ENCODE measurements around the gene MAP3K2.

The MAP3K2 gene, protein sequence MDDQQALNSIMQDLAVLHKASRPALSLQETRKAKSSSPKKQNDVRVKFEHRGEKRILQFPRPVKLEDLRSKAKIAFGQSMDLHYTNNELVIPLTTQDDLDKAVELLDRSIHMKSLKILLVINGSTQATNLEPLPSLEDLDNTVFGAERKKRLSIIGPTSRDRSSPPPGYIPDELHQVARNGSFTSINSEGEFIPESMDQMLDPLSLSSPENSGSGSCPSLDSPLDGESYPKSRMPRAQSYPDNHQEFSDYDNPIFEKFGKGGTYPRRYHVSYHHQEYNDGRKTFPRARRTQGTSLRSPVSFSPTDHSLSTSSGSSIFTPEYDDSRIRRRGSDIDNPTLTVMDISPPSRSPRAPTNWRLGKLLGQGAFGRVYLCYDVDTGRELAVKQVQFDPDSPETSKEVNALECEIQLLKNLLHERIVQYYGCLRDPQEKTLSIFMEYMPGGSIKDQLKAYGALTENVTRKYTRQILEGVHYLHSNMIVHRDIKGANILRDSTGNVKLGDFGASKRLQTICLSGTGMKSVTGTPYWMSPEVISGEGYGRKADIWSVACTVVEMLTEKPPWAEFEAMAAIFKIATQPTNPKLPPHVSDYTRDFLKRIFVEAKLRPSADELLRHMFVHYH

DNA sequence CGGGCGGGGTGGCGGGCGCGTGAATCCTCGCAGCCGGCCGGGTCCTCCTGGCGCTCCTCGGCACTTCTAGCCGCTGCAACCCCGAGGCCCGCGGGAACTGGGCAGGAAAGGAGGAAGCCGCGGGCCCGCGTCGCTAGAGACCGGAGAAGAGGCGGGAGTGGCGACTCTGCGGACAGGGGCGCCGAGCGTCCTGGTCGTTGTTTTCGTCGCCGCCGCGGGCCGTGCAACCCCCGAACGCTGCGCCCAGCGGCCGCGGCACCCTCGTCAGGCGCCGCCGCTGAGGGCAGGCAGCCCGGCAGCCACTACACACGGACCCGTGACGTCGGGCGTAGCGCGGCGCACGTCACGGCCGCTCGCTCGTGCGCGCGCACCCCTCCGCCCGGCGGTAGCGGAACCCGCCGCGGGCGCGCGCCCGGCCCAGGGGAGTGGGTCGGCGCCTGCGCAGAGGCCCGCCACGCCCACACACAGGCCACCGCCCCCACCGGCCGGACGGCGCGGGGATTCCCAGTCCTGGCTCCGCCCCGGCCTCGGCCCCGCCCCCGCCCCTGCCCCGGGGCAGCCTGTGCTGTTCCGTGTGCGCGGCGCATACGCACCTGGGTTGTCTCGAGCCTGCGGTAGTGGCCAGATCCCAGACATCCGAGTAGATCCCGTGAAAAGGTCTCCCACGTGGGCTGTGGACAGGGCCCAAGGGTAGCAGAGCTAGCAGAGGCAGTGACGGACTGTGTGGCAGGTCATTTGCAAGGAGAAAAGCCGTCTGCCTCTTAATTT, at the start of gene MAP3K2:
Gene MAP3K2, minus strand, starts transcription at position 321 of the 768 bp plus-strand sequence. CDS start 44,846 bp downstream, outside the sequence.
- FAIRE-seq = peak; percentile 86

DNA sequence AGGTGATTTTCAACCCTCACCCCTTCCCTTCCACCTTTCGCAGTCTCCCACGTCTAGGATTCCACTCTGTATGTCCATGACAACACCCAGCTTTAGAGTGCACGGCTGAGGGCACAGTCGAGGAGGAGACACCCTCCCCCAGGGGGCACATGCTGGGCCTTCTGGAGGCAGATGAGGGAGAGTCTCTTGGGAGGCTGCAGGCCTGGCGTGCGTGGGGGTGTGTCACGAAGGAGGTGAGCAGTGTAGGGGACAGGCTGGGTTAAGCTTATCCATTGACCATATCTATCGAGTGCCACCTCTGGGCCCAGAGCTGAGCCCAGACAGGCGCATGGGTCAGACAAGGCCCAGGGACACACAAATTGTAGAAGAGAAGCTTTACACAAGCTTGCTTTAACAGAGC, 49.3 kb upstream of the MAP3K2 start:
- no peak for FAIRE-seq
- DNase-seq (ENCODE audit: extremely low spot score, insufficient read length, low read depth) = no peak

More for the DNA sequence above, at the start of gene MAP3K2:
- DNase-seq (ENCODE audit: extremely low spot score, insufficient read length, low read depth) = peak; percentile 92

DNA sequence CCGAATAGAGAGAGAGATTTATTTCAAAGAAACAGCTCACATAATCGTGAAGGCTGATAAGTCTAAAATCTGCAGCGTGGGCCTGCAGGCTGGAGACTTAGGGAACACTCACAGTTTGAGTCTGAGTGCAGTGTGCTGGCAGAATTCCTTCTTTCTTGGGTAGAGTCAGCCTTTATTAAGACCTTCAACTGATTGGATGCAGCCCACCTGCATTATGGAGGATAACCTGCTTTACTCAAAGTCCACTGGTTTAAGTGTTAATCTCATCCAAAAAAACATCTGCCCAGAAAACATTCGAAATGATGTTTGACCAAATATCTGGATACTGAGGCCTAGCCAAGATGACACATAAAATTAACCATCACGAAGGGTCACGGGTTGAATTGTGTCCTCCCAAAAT, 46.7 kb upstream of the MAP3K2 start:
- DNase-seq (ENCODE audit: extremely low spot score, insufficient read length, low read depth) (no peak), FAIRE-seq (no peak)

DNA sequence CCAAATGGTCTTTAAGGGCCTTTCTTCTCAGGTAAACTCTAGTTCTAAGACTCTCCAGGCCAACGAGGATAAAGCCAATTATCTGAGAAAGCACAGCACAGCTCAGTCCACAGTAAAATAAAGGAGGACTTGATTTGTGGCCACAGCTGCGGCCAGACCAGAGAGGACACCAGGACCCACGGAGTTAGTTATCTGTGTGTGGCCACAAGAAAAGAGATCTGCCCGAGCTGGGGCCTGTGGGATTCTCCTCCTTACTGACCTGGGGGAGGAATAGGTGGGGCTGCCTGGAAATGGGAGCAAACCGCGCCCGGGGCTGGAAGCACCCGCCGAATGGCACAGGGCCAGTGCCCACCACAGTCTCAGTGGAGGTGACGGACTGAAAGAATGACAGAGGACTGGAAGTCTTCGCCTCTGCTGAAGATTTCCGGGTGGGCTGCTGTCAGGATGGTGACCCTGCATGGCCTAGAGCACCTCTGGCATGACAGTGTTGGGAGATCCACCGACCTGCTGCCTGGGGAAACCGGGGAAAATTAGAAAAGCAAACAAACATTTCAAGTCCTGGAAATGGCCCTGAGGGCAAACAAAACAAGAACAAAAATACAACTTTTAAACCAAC, 43.7 kb upstream of the MAP3K2 start:
- DNase-seq (ENCODE audit: extremely low spot score, insufficient read length, low read depth) = no peak
- no peak for FAIRE-seq

DNA sequence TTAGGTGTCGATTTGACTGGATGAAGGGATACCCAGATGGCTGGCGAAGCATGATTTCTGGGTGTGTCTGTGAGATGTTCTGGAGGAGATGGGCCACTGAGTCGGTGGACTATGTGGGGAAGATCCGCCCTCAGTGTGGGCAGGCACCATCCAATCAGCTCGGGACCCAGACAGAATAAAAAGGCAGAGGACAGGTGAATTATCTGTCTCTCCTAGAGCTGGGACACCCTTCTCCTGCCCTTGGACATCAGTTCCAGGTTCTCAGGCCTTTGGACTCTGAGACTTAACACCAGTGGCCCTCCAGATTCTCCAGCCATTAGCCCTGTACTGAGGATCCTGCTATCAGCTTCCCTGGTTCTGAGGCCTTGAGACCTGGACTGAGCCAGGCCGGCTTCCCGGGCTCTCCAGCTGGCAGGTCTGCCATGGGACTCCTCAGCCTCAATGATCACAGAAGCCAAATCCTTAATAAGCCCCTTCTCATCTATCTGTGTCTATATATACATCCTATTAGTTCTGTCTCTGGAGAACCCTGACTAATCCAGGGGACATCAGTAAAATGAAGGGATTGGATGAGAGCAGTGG, 42.2 kb upstream of the MAP3K2 start:
- DNase-seq (ENCODE audit: extremely low spot score, insufficient read length, low read depth) (no peak), FAIRE-seq (no peak)

DNA sequence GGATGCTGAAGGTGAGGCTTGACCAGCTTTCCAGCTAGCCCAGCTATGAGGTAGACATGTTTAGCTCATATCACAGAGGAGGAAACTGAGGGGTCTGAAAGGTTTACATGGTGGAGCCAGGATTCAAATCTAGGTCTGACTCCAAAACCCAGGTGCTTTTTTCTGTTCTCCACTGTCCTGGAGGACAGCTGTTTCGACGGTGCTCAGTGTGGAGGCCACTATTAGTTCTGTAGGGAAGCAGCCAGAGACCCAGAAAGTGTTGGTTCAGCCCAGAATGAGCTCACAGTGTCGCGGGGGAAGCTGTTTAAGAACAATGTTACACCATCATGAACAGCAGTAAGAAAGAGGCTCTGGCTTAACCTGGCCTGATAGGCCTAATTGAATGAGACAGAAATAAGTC, 41.5 kb upstream of the MAP3K2 start:
- no peak for FAIRE-seq
- DNase-seq (ENCODE audit: extremely low spot score, insufficient read length, low read depth) = no peak

DNA sequence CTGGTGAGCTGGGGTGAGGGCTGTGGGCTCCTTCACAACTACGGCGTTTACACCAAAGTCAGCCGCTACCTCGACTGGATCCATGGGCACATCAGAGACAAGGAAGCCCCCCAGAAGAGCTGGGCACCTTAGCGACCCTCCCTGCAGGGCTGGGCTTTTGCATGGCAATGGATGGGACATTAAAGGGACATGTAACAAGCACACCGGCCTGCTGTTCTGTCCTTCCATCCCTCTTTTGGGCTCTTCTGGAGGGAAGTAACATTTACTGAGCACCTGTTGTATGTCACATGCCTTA, 41.0 kb upstream of the MAP3K2 start:
- DNase-seq (ENCODE audit: extremely low spot score, insufficient read length, low read depth) = no peak
- no peak for FAIRE-seq

DNA sequence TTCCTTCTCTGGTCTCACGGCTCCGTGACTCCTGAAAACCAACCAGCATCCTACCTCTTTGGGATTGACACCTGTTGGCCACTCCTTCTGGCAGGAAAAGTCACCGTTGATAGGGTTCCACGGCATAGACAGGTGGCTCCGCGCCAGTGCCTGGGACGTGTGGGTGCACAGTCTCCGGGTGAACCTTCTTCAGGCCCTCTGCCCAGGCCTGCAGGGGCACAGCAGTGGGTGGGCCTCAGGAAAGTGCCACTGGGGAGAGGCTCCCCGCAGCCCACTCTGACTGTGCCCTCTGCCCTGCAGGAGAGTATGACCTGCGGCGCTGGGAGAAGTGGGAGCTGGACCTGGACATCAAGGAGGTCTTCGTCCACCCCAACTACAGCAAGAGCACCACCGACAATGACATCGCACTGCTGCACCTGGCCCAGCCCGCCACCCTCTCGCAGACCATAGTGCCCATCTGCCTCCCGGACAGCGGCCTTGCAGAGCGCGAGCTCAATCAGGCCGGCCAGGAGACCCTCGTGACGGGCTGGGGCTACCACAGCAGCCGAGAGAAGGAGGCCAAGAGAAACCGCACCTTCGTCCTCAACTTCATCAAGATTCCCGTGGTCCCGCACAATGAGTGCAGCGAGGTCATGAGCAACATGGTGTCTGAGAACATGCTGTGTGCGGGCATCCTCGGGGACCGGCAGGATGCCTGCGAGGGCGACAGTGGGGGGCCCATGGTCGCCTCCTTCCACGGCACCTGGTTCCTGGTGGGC, 40.5 kb upstream of the MAP3K2 start:
- DNase-seq (ENCODE audit: extremely low spot score, insufficient read length, low read depth) (no peak), FAIRE-seq (no peak)

DNA sequence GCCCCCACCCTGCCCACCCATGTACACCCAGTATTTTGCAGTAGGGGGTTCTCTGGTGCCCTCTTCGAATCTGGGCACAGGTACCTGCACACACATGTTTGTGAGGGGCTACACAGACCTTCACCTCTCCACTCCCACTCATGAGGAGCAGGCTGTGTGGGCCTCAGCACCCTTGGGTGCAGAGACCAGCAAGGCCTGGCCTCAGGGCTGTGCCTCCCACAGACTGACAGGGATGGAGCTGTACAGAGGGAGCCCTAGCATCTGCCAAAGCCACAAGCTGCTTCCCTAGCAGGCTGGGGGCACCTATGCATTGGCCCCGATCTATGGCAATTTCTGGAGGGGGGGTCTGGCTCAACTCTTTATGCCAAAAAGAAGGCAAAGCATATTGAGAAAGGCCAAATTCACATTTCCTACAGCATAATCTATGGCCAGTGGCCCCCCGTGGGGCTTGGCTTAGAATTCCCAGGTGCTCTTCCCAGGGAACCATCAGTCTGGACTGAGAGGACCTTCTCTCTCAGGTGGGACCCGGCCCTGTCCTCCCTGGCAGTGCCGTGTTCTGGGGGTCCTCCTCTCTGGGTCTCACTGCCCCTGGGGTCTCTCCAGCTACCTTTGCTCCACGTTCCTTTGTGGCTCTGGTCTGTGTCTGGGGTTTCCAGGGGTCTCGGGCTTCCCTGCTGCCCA, 39.7 kb upstream of the MAP3K2 start:
- no peak for FAIRE-seq
- no peak for DNase-seq (ENCODE audit: extremely low spot score, insufficient read length, low read depth)

DNA sequence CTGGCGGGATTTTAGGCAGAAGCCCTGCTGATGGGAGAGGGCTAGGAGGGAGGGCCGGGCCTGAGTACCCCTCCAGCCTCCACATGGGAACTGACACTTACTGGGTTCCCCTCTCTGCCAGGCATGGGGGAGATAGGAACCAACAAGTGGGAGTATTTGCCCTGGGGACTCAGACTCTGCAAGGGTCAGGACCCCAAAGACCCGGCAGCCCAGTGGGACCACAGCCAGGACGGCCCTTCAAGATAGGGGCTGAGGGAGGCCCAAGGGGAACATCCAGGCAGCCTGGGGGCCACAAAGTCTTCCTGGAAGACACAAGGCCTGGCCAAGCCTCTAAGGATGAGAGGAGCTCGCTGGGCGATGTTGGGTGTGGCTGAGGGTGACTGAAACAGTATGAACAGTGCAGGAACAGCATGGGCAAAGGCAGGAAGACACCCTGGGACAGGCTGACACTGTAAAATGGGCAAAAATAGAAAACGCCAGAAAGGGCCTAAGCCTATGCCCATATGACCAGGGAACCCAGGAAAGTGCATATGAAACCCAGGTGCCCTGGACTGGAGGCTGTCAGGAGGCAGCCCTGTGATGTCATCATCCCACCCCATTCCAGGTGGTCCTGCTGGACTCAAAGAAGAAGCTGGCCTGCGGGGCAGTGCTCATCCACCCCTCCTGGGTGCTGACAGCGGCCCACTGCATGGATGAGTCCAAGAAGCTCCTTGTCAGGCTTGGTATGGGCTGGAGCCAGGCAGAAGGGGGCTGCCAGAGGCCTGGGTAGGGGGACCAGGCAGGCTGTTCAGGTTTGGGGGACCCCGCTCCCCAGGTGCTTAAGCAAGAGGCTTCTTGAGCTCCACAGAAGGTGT, 39.0 kb upstream of the MAP3K2 start:
- DNase-seq (ENCODE audit: extremely low spot score, insufficient read length, low read depth) (no peak), FAIRE-seq (no peak)

DNA sequence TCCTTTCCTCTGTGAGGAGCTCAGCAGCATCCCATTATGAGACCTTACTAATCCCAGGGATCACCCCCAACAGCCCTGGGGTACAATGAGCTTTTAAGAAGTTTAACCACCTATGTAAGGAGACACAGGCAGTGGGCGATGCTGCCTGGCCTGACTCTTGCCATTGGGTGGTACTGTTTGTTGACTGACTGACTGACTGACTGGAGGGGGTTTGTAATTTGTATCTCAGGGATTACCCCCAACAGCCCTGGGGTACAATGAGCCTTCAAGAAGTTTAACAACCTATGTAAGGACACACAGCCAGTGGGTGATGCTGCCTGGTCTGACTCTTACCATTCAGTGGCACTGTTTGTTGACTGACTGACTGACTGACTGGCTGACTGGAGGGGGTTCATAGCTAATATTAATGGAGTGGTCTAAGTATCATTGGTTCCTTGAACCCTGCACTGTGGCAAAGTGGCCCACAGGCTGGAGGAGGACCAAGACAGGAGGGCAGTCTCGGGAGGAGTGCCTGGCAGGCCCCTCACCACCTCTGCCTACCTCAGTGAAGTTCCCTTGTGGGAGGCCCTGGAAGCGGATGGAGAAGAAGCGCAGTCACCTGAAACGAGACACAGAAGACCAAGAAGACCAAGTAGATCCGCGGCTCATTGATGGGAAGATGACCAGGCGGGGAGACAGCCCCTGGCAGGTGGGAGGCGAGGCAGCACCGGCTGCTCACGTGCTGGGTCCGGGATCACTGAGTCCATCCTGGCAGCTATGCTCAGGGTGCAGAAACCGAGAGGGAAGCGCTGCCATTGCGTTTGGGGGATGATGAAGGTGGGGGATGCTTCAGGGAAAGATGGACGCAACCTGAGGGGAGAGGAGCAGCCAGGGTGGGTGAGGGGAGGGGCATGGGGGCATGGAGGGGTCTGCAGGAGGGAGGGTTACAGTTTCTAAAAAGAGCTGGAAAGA, 38.0 kb upstream of the MAP3K2 start:
- FAIRE-seq (no peak), DNase-seq (ENCODE audit: extremely low spot score, insufficient read length, low read depth) (no peak)

DNA sequence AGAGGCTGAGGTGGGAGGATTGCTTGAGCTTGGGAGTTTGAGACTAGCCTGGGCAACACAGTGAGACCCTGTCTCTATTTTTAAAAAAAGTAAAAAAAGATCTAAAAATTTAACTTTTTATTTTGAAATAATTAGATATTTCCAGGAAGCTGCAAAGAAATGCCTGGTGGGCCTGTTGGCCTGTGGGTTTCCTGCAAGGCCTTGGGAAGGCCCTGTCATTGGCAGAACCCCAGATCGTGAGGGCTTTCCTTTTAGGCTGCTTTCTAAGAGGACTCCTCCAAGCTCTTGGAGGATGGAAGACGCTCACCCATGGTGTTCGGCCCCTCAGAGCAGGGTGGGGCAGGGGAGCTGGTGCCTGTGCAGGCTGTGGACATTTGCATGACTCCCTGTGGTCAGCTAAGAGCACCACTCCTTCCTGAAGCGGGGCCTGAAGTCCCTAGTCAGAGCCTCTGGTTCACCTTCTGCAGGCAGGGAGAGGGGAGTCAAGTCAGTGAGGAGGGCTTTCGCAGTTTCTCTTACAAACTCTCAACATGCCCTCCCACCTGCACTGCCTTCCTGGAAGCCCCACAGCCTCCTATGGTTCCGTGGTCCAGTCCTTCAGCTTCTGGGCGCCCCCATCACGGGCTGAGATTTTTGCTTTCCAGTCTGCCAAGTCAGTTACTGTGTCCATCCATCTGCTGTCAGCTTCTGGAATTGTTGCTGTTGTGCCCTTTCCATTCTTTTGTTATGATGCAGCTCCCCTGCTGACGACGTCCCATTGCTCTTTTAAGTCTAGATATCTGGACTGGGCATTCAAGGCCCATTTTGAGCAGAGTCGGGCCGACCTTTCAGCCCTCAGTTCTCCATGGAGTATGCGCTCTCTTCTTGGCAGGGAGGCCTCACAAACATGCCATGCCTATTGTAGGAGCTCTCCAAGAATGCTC, 37.1 kb upstream of the MAP3K2 start:
- no peak for DNase-seq (ENCODE audit: extremely low spot score, insufficient read length, low read depth)
- no peak for FAIRE-seq

DNA sequence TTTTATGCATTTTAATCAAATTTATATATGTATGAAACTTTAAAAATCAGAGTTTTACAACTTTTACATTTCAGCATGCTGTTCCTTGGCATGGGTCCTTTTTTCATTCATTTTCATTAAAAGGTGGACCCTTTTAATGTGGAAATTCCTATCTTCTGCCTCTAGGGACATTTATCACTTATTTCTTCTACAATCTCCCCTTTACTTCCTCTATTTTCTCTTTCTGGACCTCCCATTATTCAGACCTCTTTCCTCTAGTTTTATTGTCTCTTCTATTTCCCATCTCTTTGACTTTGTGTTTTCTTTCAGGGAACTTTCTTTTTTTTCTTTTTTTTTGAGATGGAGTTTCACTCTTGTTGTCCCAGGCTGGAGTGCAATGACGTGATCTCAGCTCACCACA, 36.1 kb upstream of the MAP3K2 start:
- no peak for DNase-seq (ENCODE audit: extremely low spot score, insufficient read length, low read depth)
- FAIRE-seq = no peak

DNA sequence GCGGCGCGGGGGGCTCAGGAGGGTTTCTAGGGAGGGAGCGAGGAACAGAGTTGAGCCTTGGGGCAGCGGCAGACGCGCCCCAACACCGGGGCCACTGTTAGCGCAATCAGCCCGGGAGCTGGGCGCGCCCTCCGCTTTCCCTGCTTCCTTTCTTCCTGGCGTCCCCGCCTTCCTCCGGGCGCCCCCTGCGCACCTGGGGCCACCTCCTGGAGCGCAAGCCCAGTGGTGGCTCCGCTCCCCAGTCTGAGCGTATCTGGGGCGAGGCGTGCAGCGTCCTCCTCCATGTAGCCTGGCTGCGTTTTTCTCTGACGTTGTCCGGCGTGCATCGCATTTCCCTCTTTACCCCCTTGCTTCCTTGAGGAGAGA, 35.7 kb upstream of the MAP3K2 start:
- no peak for DNase-seq (ENCODE audit: extremely low spot score, insufficient read length, low read depth)

DNA sequence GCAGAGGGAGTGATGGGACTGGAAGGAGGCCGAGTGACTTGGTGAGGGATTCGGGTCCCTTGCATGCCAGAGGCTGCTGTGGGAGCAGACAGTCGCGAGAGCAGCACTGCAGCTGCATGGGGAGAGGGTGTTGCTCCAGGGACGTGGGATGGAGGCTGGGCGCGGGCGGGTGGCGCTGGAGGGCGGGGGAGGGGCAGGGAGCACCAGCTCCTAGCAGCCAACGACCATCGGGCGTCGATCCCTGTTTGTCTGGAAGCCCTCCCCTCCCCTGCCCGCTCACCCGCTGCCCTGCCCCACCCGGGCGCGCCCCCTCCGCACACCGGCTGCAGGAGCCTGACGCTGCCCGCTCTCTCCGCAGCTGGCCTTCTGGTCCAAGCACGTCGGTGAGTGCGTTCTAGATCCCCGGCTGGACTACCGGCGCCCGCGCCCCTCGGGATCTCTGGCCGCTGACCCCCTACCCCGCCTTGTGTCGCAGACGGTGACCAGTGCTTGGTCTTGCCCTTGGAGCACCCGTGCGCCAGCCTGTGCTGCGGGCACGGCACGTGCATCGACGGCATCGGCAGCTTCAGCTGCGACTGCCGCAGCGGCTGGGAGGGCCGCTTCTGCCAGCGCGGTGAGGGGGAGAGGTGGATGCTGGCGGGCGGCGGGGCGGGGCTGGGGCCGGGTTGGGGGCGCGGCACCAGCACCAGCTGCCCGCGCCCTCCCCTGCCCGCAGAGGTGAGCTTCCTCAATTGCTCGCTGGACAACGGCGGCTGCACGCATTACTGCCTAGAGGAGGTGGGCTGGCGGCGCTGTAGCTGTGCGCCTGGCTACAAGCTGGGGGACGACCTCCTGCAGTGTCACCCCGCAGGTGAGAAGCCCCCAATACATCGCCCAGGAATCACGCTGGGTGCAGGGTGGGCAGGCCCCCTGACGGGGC, 35.0 kb upstream of the MAP3K2 start:
- DNase-seq (ENCODE audit: extremely low spot score, insufficient read length, low read depth) (no peak), FAIRE-seq (no peak)

More for the DNA sequence above, 35.7 kb upstream of the MAP3K2 start:
- FAIRE-seq = no peak
